HG02852 (cell line): Measurements from ENCODE around the gene MAP4K4.
"Not testable (repeated sequence)": the region's sequence is repeated elsewhere in the genome, so short reads cannot be mapped to it uniquely, and the experiment has no call there.

ENCODE experiments used
- ATAC-seq: cut with Tn5 transposase; IDR thresholded peaks from one replicate; pipeline ENCODE4 v1.9.1; 2021; ENCODE audit warnings: mild to moderate bottlenecking, moderate library complexity; ENCODE audit not compliant: unreplicated experiment

The MAP4K4 gene

GRCh38 chr2:101766337-101766736, 68.8 kb downstream of the MAP4K4 start:
- no peak for ATAC-seq

GRCh38 chr2:101766871-101767739, 69.6 kb downstream of the MAP4K4 start:
- no peak for ATAC-seq

- ATAC-seq: no peak
Measured at GRCh38 chr2:101768556-101769220, 71.2 kb downstream of the MAP4K4 start.

GRCh38 chr2:101769726-101770125, 72.2 kb downstream of the MAP4K4 start:
- not testable (repeated sequence) for ATAC-seq

- peak; percentile 82 for ATAC-seq
Measured at GRCh38 chr2:101770726-101771125, 73.2 kb downstream of the MAP4K4 start.

GRCh38 chr2:101771227-101771902, 73.9 kb downstream of the MAP4K4 start:
- no peak for ATAC-seq

GRCh38 chr2:101771910-101772321, 74.4 kb downstream of the MAP4K4 start:
- ATAC-seq: no peak

GRCh38 chr2:101773137-101773536, 75.6 kb downstream of the MAP4K4 start:
- no peak for ATAC-seq

GRCh38 chr2:101773961-101774360, 76.5 kb downstream of the MAP4K4 start:
- not testable (repeated sequence) for ATAC-seq

- no peak for ATAC-seq
Measured at GRCh38 chr2:101775092-101775491, 77.6 kb downstream of the MAP4K4 start.

- no peak for ATAC-seq
Measured at GRCh38 chr2:101775636-101776035, 78.1 kb downstream of the MAP4K4 start.

- no peak for ATAC-seq
Measured at GRCh38 chr2:101776172-101777043, 78.9 kb downstream of the MAP4K4 start.

GRCh38 chr2:101777337-101777736, 79.8 kb downstream of the MAP4K4 start:
- no peak for ATAC-seq

- ATAC-seq: no peak
Measured at GRCh38 chr2:101778102-101778501, 80.6 kb downstream of the MAP4K4 start.

- ATAC-seq: no peak
Measured at GRCh38 chr2:101779190-101779589, 81.7 kb downstream of the MAP4K4 start.

GRCh38 chr2:101779656-101780055, 82.1 kb downstream of the MAP4K4 start:
- ATAC-seq: no peak

GRCh38 chr2:101781326-101781725, 83.8 kb downstream of the MAP4K4 start:
- no peak for ATAC-seq

- ATAC-seq: no peak
Measured at GRCh38 chr2:101781791-101782426, 84.4 kb downstream of the MAP4K4 start.

- no peak for ATAC-seq
Measured at GRCh38 chr2:101782427-101782792, 84.9 kb downstream of the MAP4K4 start.

GRCh38 chr2:101787097-101787496, 89.6 kb downstream of the MAP4K4 start:
- ATAC-seq: no peak
